SK-N-SH (cell line): ENCODE data around the gene CDH3. TPM values are rescaled to one million over a fixed set of nuclear protein-coding genes. Genes with fewer than 3 reads are reported as not detected.

Source experiments
- CTCF ChIA-PET: fragments of 300-600, 350-600 bp; formaldehyde crosslinking; extraction: SDS; loops from one replicate; lab custom pipeline; 2021; lab: Yijun Ruan, JAX
- POLR2A ChIA-PET: fragments of 350-600 bp; sonication (Branson Sonifier 250); formaldehyde crosslinking; extraction: SDS; loops from one replicate; lab custom pipeline; 2020; ENCODE audit warnings: antibody characterized with exemption, inconsistent platforms; lab: Yijun Ruan, JAX
- DNase-seq: peaks from one replicate; pipeline ENCODE4 v3.0.0; 2012
- H2AFZ ChIP-seq: fragments of 200-600 bp; sonication (generic); 2 replicates; pipeline ENCODE4 v1.8.1; 2016; ENCODE audit warnings: antibody characterized with exemption, mild to moderate bottlenecking, low read depth
- H3F3A ChIP-seq: fragments of 200-600 bp; sonication (generic); replicated peaks from 2 replicates; pipeline ENCODE3; 2016; ENCODE audit warnings: antibody characterized with exemption, mild to moderate bottlenecking; ENCODE audit not compliant: insufficient read depth
- H3K27ac ChIP-seq, 2 experiments: fragments of 200-500 bp in 1 of 2; fragments of 200-600 bp in 1 of 2; sonication (Bioruptor generic) in 1 of 2; sonication (generic), shearing (Covaris generic) in 1 of 2; 2 replicates each; pipeline versions ENCODE4 v1.5.1 to v1.6.1; 2014 to 2016; ENCODE audit warnings: low read depth in 2 of 2, inconsistent platforms in 1 of 2, low read length in 1 of 2, mild to moderate bottlenecking in 1 of 2, mixed read lengths in 1 of 2
- H3K27me3 ChIP-seq: fragments of 200-600 bp; sonication (generic), shearing (Covaris generic); 2 replicates; pipeline ENCODE4 v1.6.1; 2016; ENCODE audit warnings: mixed run types; ENCODE audit not compliant: insufficient read depth
- H3K36me3 ChIP-seq, 2 experiments: fragments of 200-500 bp in 1 of 2; fragments of 200-600 bp in 1 of 2; sonication (Bioruptor generic) in 1 of 2; sonication (generic) in 1 of 2; replicated peaks in 1 of 2; 2 replicates each; pipeline versions ENCODE3 to v1.5.1; 2014 to 2016; ENCODE audit warnings: low read length in 1 of 2, mild to moderate bottlenecking in 1 of 2; ENCODE audit not compliant: insufficient read depth in 2 of 2, control insufficient read depth in 1 of 2
- H3K4me1 ChIP-seq, 2 experiments: fragments of 200-500 bp in 1 of 2; fragments of 200-600 bp in 1 of 2; sonication (Bioruptor generic) in 1 of 2; sonication (generic), shearing (Covaris generic) in 1 of 2; 2 replicates each; pipeline versions ENCODE4 v1.5.1 to v1.6.1; 2014 to 2016; ENCODE audit warnings: low read depth in 1 of 2, low read length in 1 of 2, mixed run types in 1 of 2; ENCODE audit not compliant: insufficient read depth in 2 of 2, control insufficient read depth in 1 of 2
- H3K4me2 ChIP-seq: fragments of 200-600 bp; sonication (generic), shearing (Covaris generic); 2 replicates; pipeline ENCODE4 v1.6.1; 2017; ENCODE audit warnings: mixed run types
- H3K4me3 ChIP-seq, 2 experiments: fragments of 200-500 bp in 1 of 2; fragments of 200-600 bp in 1 of 2; sonication (Bioruptor generic) in 1 of 2; sonication (generic), shearing (Covaris generic) in 1 of 2; 2 replicates each; pipeline versions ENCODE4 v1.5.1 to v1.8.1; 2014 to 2016; ENCODE audit warnings: low read depth in 2 of 2, inconsistent platforms in 1 of 2, low read length in 1 of 2, mild to moderate bottlenecking in 1 of 2, mixed read lengths in 1 of 2, moderate library complexity in 1 of 2
- H3K79me2 ChIP-seq: fragments of 200-600 bp; sonication (generic); 2 replicates; pipeline ENCODE4 v1.8.1; 2017; ENCODE audit warnings: mild to moderate bottlenecking; ENCODE audit not compliant: insufficient read depth
- H3K9ac ChIP-seq: fragments of 200-600 bp; sonication (generic); 2 replicates; pipeline ENCODE4 v1.6.1; 2017; ENCODE audit warnings: mixed run types
- H3K9me2 ChIP-seq: fragments of 200-600 bp; sonication (generic); 2 replicates; pipeline ENCODE4 v1.6.1; 2017; ENCODE audit warnings: mixed run types
- H3K9me3 ChIP-seq: fragments of 200-600 bp; sonication (generic); 2 replicates; pipeline ENCODE4 v1.6.1; 2017; ENCODE audit warnings: mixed run types, mild to moderate bottlenecking, moderate library complexity
- H4K20me1 ChIP-seq: fragments of 200-600 bp; sonication (generic); 2 replicates; pipeline ENCODE4 v1.6.1; 2017; ENCODE audit warnings: mild to moderate bottlenecking, mixed run types; ENCODE audit not compliant: insufficient read depth
- CHD2 ChIP-seq: fragments of 150-350 bp; IDR thresholded peaks from 2 replicates; pipeline ENCODE4 v1.6.1; 2018; ENCODE audit warnings: low read length; ENCODE audit not compliant: partially characterized antibody
- EZH2phosphoT487 ChIP-seq: fragments of 200-600 bp; sonication (generic); IDR thresholded peaks from 2 replicates; pipeline ENCODE4 v1.6.1; 2017; ENCODE audit warnings: low read depth, mixed run types, mild to moderate bottlenecking, antibody characterized with exemption, moderate library complexity, borderline replicate concordance
- FOSL2 ChIP-seq: IDR thresholded peaks from 2 replicates; pipeline ENCODE4 v1.4.0; 2012; ENCODE audit warnings: low read depth, mild to moderate bottlenecking, moderate library complexity, borderline replicate concordance
- PBX3 ChIP-seq: IDR thresholded peaks from 2 replicates; pipeline ENCODE4; 2012
- RAD21 ChIP-seq: IDR thresholded peaks from 2 replicates; pipeline ENCODE4 v1.6.1; 2012; ENCODE audit warnings: mild to moderate bottlenecking, low read length
- RXRA ChIP-seq: IDR thresholded peaks from 2 replicates; pipeline ENCODE4 v1.4.0; 2012; ENCODE audit warnings: low read depth, mild to moderate bottlenecking, borderline replicate concordance
- TCF12 ChIP-seq: IDR thresholded peaks from 2 replicates; pipeline ENCODE4 v1.4.0; 2012
- YY1 ChIP-seq: IDR thresholded peaks from 2 replicates; pipeline ENCODE4 v1.4.0; 2012; ENCODE audit warnings: low read depth, mild to moderate bottlenecking
- WGBS: methylation state at CpG from one replicate; pipeline ENCODE4 v1.1.6; 2017; ENCODE audit warnings: low lambda C conversion rate; 5-methylcytosine and 5-hydroxymethylcytosine counted together
- polyA plus RNA-seq, 3 experiments: library from polyadenylated mRNA; depleted of rRNA; stranded (reverse); fragments of >200 nt; gene quantifications; 2 replicates each; pipeline ENCODE4 v1.2.3, GENCODE V29; 2012
- TF ChIP-seq, protein P1 (sequence below): IDR thresholded peaks from 2 replicates; pipeline ENCODE4 v1.6.1; 2012; ENCODE audit warnings: mild to moderate bottlenecking, low read depth, low read length, moderate library complexity
- TF ChIP-seq, protein P2 (sequence below): IDR thresholded peaks from 2 replicates; pipeline ENCODE4 v1.4.0; 2012; ENCODE audit warnings: low read depth, borderline replicate concordance

CDH3 gene
- polyA plus RNA-seq, 1 of the 3 experiments (the other 2 are of a cell fraction) = not detected

GRCh38 chr16:68737730-68738629 is 92.9 kb downstream of the CDH3 start (continued):
- TF ChIP-seq PBX3 = no peak
- no peak for TF ChIP-seq RAD21
- TF ChIP-seq TCF12 = no peak

- Histone ChIP-seq H2AFZ (no peak overlapping the region), H3K27me3 (peaks cover 16% of the 10 kb centered on the region; the same call in 1 of the 2 replicates), H4K20me1 (no peaks in the 10 kb centered on the region), H3K36me3 (no peaks in the 10 kb centered on the region), H3K4me2 (no peak overlapping the region), H3K9ac (no peak overlapping the region), H3K4me1 (peaks cover 0 to 8% of the 10 kb centered on the region in 2 experiments; a peak in 1 of 4 replicates), H3K9me2 (no peaks in the 10 kb centered on the region), H3K27ac (no peak overlapping the region), H3K9me3 (no peaks in the 10 kb centered on the region), H3K79me2 (no peaks in the 10 kb centered on the region), H3K4me3 (no peak overlapping the region), H3F3A (no peaks in the 10 kb centered on the region)
- no peak for DNase-seq
- 40% methylated on average over 7 of the region's 7 CpGs for WGBS
- ChIA-PET CTCF (no interaction called here), POLR2A (no interaction called here)
- TF ChIP-seq CHD2 (no peak), YY1 (no peak), FOSL2 (no peak), RXRA (no peak), EZH2phosphoT487 (no peak)
- TF ChIP-seq, protein P1, sequence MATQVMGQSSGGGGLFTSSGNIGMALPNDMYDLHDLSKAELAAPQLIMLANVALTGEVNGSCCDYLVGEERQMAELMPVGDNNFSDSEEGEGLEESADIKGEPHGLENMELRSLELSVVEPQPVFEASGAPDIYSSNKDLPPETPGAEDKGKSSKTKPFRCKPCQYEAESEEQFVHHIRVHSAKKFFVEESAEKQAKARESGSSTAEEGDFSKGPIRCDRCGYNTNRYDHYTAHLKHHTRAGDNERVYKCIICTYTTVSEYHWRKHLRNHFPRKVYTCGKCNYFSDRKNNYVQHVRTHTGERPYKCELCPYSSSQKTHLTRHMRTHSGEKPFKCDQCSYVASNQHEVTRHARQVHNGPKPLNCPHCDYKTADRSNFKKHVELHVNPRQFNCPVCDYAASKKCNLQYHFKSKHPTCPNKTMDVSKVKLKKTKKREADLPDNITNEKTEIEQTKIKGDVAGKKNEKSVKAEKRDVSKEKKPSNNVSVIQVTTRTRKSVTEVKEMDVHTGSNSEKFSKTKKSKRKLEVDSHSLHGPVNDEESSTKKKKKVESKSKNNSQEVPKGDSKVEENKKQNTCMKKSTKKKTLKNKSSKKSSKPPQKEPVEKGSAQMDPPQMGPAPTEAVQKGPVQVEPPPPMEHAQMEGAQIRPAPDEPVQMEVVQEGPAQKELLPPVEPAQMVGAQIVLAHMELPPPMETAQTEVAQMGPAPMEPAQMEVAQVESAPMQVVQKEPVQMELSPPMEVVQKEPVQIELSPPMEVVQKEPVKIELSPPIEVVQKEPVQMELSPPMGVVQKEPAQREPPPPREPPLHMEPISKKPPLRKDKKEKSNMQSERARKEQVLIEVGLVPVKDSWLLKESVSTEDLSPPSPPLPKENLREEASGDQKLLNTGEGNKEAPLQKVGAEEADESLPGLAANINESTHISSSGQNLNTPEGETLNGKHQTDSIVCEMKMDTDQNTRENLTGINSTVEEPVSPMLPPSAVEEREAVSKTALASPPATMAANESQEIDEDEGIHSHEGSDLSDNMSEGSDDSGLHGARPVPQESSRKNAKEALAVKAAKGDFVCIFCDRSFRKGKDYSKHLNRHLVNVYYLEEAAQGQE = no peak
- TF ChIP-seq, protein P2, sequence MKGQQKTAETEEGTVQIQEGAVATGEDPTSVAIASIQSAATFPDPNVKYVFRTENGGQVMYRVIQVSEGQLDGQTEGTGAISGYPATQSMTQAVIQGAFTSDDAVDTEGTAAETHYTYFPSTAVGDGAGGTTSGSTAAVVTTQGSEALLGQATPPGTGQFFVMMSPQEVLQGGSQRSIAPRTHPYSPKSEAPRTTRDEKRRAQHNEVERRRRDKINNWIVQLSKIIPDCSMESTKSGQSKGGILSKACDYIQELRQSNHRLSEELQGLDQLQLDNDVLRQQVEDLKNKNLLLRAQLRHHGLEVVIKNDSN = no peak
Observed at GRCh38 chr16:68739964-68740627, 95.0 kb downstream of the CDH3 start.
